Effector memory CD4-positive, alpha-beta T cell (primary cell): ENCODE results near the gene PER2.

Experiments used
- DNase-seq, 3 donors: peaks; one replicate each; pipeline ENCODE4 v3.0.0-alpha.2; 2020
- H3K27ac ChIP-seq: 2 replicates; pipeline ENCODE4 v1.7.0; 2013; ENCODE audit warnings: mild to moderate bottlenecking, low read length, moderate library complexity; ENCODE audit not compliant: insufficient read depth, poor library complexity, severe bottlenecking
- H3K27me3 ChIP-seq: replicated peaks from 2 replicates; pipeline ENCODE4 v1.7.0; 2013; ENCODE audit warnings: mild to moderate bottlenecking, low read length; ENCODE audit not compliant: insufficient read depth, control insufficient read depth, poor library complexity, severe bottlenecking
- H3K36me3 ChIP-seq: 2 replicates; pipeline ENCODE4 v1.7.0; 2013; ENCODE audit warnings: mild to moderate bottlenecking, low read length, moderate library complexity; ENCODE audit not compliant: control insufficient read depth, insufficient read depth
- H3K4me1 ChIP-seq: 2 replicates; pipeline ENCODE4 v1.7.0; 2013; ENCODE audit warnings: low read length, mild to moderate bottlenecking; ENCODE audit not compliant: control insufficient read depth, insufficient read depth, poor library complexity, severe bottlenecking
- H3K4me3 ChIP-seq: 2 replicates; pipeline ENCODE4 v1.7.0; 2013; ENCODE audit warnings: low read length, low read depth, mild to moderate bottlenecking; ENCODE audit not compliant: insufficient read depth, poor library complexity, severe bottlenecking
- H3K9me3 ChIP-seq: 2 replicates; pipeline ENCODE4 v1.7.0; 2013; ENCODE audit warnings: mild to moderate bottlenecking, low read length, moderate library complexity; ENCODE audit not compliant: control insufficient read depth

Gene PER2

GRCh38 chr2:238239863-238240756 lies 48.3 kb downstream of the PER2 start, which contains the start of gene HES6:
TSS of gene HES6 (minus strand) at chr2:238240038. CDS start at chr2:238239905, 133 bp downstream.
- Histone ChIP-seq H3K27ac (no peak within 1 kb of the TSS), H3K4me1 (peaks cover 13% of the 10 kb centered on the region), H3K9me3 (no peaks in the 10 kb centered on the region), H3K36me3 (no peaks in the 10 kb centered on the region), H3K4me3 (peak within 1 kb of the TSS; percentile 62), H3K27me3 (no peaks in the 10 kb centered on the region)
- peak; percentile 62 to 74 (median 63) for DNase-seq

- H3K27me3 ChIP-seq: peaks cover under 1% of the 10 kb centered on the region
- peaks cover 13% of the 10 kb centered on the region for H3K4me1 ChIP-seq
- DNase-seq: peak in 1 of 3 donors; percentile 30
These were observed 48.9 kb downstream of the PER2 start for GRCh38 chr2:238239543-238239862.

DNA sequence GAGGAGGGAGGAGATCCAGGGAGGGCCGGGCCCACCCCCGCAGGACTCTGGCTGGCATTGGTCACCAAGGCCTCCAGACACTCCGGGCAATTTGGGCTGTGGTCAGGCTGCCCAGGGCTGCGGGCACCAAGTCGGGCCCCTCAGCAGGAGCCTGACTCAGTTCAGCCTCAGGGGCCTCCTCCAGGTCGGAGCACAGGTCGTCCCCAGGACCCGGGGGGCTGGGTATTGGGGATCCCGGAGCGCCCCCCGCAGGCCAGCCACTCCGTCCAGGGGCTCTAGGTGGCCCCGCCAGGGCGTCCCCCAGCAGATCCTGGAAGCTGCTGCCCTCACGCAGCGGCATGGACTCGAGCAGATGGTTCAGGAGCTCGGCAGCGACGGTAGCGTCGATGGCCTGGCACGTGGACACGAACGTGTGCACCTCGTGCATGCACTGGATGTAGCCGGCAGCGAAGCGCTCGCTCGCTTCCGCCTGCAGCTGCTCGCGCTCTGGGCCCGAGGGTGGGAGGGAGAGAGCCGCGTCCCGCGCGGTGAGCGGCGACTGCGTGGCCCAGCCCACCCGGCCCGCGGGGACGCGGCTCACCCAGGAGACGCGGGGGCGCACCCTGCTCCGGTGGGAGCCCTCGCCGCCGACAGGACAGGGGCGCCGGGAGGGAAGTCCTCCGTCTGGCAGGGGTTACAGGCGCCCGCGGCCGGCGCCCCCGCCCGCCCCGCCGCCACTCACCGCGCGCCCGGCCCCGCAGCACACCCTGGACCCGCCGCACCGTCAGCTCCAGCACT lies 49.5 kb downstream of the PER2 start:
- Histone ChIP-seq H3K27ac (no peak overlapping the region), H3K4me3 (no peak overlapping the region), H3K27me3 (peaks cover 3% of the 10 kb centered on the region), H3K9me3 (no peaks in the 10 kb centered on the region), H3K4me1 (peaks cover 13% of the 10 kb centered on the region), H3K36me3 (no peaks in the 10 kb centered on the region)
- DNase-seq: peak in 1 of 3 donors; percentile 23

More at GRCh38 chr2:238239543-238239862, 48.9 kb downstream of the PER2 start:
- Histone ChIP-seq H3K36me3 (no peaks in the 10 kb centered on the region), H3K27ac (no peak overlapping the region), H3K4me3 (peak overlapping the region; percentile 52), H3K9me3 (no peaks in the 10 kb centered on the region)

DNA sequence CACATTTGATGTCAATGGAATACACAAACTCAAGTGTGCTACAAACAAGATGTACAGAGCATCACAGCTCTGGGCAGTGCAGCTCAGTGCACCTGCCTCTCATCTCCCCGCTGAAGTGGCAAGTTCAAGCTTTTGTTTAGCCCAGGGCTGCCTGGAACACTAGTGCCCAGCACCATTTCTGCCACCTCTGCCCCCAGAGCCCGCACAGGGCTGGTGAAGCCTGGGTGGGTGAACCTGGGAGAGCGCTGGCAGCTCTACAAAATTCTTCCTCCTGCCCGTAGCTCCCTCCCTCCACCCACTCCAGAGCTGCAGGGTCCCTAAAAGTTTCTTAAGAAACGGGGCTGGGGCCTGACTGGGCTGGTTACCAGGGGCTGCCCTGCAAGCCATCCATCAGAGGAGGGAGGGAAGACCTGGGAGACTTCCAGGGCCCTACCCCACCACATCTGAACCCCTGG lies 50.1 kb downstream of the PER2 start:
- H3K27ac ChIP-seq: no peak overlapping the region
- no peaks in the 10 kb centered on the region for H3K36me3 ChIP-seq
- peaks cover 13% of the 10 kb centered on the region for H3K4me1 ChIP-seq

GRCh38 chr2:238237431-238238135 lies 50.8 kb downstream of the PER2 start:
- Histone ChIP-seq H3K27ac (no peak overlapping the region), H3K4me3 (no peak overlapping the region), H3K4me1 (peaks cover 13% of the 10 kb centered on the region), H3K36me3 (no peaks in the 10 kb centered on the region), H3K9me3 (no peaks in the 10 kb centered on the region), H3K27me3 (peaks cover 3% of the 10 kb centered on the region)
- no peak for DNase-seq

More for the DNA sequence above, 50.1 kb downstream of the PER2 start:
- DNase-seq: no peak
- Histone ChIP-seq H3K4me3 (no peak overlapping the region), H3K27me3 (peaks cover 3% of the 10 kb centered on the region), H3K9me3 (no peaks in the 10 kb centered on the region)

DNA sequence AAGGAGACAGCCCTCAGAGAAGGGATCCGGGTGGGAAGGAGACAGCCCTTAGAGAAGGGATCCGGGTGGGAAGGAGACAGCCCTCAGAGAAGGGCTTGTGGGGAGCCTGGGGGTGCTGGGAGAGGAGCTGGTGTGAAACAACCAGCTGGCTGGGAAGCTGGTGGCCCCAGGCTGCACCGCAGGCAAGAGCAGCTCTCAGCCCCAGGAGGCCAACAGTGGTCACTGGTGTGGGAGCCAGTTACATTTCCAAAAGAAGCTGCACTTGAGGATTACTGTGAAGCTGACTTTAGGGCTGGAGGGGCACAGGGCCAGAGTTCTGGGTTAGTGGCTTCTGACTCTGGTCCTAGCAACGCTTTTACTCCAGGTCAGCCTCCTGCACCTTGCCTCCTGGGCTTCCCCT lies 51.8 kb downstream of the PER2 start:
- H3K27me3 ChIP-seq: peaks cover 3% of the 10 kb centered on the region
- H3K4me1 ChIP-seq: peaks cover 16% of the 10 kb centered on the region
- no peak overlapping the region for H3K27ac ChIP-seq
- H3K9me3 ChIP-seq: no peaks in the 10 kb centered on the region
- H3K4me3 ChIP-seq: no peak overlapping the region
- no peak for DNase-seq
- H3K36me3 ChIP-seq: no peaks in the 10 kb centered on the region

- no peak for DNase-seq
- peaks cover 3% of the 10 kb centered on the region for H3K27me3 ChIP-seq
These were observed 52.6 kb downstream of the PER2 start for GRCh38 chr2:238235856-238236255.

DNA sequence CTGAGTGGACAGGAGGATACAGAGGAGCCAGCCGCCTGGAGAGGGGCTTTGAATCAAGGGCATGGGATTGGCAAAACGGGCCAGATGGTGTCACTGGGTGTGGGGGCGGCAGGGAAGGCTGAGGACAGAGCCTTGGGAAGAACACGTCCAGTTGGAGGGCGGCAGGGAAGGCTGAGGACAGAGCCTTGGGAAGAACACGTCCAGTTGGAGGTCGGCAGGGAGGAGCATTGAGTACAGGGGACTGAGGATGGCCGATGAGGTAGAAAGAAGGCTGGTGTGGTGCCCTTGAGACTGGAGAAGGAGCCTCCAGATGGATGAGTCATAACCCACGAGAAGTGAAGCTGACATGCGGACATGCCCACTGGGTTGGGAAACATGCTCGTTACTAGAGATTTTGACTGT lies 53.1 kb downstream of the PER2 start:
- H3K27ac ChIP-seq: no peak overlapping the region
- H3K4me3 ChIP-seq: no peak overlapping the region
- no peaks in the 10 kb centered on the region for H3K36me3 ChIP-seq
- DNase-seq: no peak
- H3K27me3 ChIP-seq: peaks cover 3% of the 10 kb centered on the region
- H3K4me1 ChIP-seq: peaks cover 21% of the 10 kb centered on the region
- no peaks in the 10 kb centered on the region for H3K9me3 ChIP-seq

More at GRCh38 chr2:238235856-238236255, 52.6 kb downstream of the PER2 start:
- Histone ChIP-seq H3K4me1 (peaks cover 22% of the 10 kb centered on the region), H3K9me3 (no peaks in the 10 kb centered on the region), H3K36me3 (no peaks in the 10 kb centered on the region), H3K4me3 (no peak overlapping the region), H3K27ac (no peak overlapping the region)

- no peak overlapping the region for H3K27ac ChIP-seq
- H3K4me1 ChIP-seq: peaks cover 12% of the 10 kb centered on the region
- no peaks in the 10 kb centered on the region for H3K9me3 ChIP-seq
- peaks cover 3% of the 10 kb centered on the region for H3K27me3 ChIP-seq
- no peak overlapping the region for H3K4me3 ChIP-seq
- DNase-seq: no peak
- H3K36me3 ChIP-seq: no peaks in the 10 kb centered on the region
These were observed 54.8 kb downstream of the PER2 start for GRCh38 chr2:238233625-238234024.
